Measurements from ENCODE around the gene CHST2.
"Not testable (repeated sequence)": the region's sequence is repeated elsewhere in the genome, so short reads cannot be mapped to it uniquely, and the experiment has no call there.

The CHST2 gene

GRCh38 chr3:143119009-143119914 lies at the start of gene CHST2:
Gene CHST2, plus strand, starts transcription at chr3:143119771. Its CDS starts 1,046 bp downstream, at chr3:143120817.
- peak; percentile 34 to 38 for DNase-seq (ENCODE audit: low read depth in 2 of 2)

GRCh38 chr3:143070977-143071551 lies 48.5 kb upstream of the CHST2 start:
- peak; percentile 31 to 45 for DNase-seq (ENCODE audit: low read depth in 2 of 2)

- DNase-seq (ENCODE audit: low read depth in 2 of 2), result no peak
These were observed 47.8 kb upstream of the CHST2 start for GRCh38 chr3:143071776-143072175.

DNA sequence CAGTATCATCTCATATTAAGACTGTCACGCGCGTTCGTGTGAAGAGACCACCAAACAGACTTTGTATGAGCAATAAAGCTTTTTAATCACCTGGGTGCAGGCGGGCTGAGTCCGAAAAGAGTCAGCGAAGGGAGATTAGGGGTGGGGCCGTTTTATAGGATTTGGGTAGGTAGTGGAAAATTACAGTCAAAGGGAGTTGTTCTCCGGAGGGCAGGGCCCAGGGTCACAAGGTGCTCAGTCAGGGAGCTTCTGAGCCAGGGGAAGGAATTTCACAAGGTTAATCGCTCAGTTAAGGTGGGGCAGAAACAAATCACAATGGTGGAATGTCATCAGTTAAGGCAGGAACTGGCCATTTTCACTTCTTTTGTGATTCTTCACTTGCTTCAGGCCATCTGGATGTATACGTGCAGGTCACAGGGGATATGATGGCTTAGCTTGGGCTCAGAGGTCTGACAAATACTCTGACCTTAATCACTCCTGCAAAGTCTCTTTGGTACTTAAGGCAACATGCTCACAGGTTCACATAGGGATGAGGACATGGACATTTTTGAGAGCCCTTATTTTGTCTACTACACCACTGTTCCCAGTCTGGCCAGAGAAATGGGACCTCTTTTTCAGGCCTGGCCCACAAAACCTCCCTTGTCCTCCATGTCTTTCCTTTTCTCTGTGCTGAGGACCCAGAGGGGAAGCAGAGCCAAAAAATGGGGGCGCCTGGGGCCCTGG lies 47.1 kb upstream of the CHST2 start:
- DNase-seq (ENCODE audit: low read depth in 2 of 2), result not testable (repeated sequence)

DNA sequence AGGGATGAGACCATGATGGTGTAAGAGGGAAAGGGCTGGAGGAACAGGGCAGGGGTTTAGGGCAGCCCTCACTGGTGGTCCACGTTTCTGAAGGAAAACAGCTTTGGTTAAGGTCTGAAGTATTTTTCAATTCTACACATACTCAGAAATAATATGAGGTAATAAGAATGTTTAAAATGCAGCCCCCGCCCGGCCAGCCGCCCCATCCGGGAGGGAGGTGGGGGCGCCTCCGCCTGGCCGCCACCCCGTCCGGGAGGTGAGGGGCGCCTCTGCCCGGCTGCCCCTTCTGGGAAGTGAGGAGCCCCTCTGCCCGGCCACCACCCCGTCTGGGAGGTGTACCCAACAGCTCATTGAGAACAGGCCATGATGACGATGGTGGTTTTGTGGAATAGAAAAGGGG lies 46.0 kb upstream of the CHST2 start:
- DNase-seq (ENCODE audit: low read depth in 2 of 2), result not testable (repeated sequence)

- DNase-seq (ENCODE audit: low read depth in 2 of 2), result not testable (repeated sequence)
These were observed 45.6 kb upstream of the CHST2 start for GRCh38 chr3:143073983-143074382.

DNA sequence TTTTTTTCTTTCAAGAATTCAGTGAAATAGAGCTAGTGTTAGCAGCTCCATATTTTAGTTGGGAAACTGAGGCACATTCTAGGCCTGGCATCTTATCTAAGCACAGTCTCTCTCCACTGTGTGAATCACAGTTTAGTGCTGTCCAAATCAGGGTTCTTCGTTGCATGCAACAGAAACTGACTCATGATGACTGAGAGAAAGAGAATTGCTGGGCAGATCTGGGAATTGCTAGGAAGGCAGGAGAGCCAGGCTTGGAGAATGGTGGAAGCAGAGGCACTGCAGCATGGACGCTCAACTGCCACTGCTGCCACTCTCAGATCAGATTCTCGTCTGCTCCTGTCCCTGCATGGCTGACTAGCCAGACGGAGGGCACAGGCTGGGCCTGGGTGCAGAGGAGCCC lies 40.7 kb upstream of the CHST2 start:
- no peak for DNase-seq (ENCODE audit: low read depth in 2 of 2)

GRCh38 chr3:143080196-143080595 lies 39.4 kb upstream of the CHST2 start:
- no peak for DNase-seq (ENCODE audit: low read depth in 2 of 2)

DNA sequence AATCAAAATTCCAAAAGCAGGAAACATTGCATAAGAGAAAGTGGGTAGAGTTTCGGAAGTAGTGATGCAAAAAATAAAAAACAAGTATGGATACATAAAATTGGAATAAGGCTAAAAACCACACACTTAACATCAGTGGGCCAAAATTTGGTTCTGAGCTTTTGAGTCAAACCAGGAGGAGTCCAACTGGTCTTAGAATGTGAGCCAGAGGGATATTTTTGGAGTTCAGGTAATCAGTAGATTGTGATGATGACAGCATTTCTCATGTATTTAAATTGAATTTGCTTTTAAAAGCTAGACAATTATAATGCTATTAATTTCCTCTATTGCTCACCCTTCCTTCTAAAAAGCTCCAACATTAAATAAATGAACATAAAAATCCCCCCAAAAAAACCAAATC lies 38.2 kb upstream of the CHST2 start:
- no peak for DNase-seq (ENCODE audit: low read depth in 2 of 2)

DNA sequence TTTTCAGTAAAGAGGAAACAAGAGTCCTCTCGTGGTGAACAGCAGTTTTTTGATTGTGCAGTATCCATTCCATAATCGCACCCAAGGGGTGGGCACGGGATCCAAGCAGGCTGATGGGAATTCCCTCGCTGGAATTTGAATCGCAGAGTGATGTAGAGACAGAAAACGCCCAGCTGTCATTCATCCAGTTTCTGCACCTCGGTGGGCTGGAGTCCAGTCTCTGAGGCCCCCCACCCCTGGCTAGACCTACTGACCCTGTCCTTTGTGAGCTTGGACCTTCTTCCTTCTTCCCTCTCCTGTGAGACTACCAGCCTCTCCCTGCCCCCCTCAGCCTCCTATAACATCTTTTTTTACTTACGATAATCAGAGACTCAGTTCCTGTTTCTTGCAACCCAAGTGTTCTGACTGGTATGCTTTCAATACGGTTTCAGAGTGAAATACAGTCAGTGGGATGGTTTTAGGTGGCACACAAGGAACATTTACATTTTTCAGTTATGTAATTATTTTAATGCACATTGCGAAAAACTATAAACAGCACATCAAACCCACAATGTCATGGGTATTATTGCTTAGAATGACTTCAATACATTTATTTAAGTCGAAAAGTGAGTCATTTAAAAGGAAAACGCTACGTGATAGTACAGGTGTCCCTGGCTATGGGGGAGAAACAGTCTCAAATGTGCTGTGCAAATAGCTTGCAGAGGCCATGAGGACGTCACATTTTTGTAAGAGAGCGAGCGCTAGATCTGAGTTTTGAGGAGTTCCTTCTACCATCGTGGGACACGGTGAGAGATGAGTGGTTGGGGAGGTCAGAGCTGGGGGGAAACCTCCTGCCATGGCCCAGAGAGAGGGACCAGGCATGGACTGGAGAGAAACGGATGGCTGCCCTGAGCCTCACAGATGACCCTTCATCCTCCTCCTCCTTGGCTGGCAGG lies 37.5 kb upstream of the CHST2 start:
- no peak for DNase-seq (ENCODE audit: low read depth in 2 of 2)

- DNase-seq (ENCODE audit: low read depth in 2 of 2), result no peak
These were observed 35.8 kb upstream of the CHST2 start for GRCh38 chr3:143083781-143084180.

DNA sequence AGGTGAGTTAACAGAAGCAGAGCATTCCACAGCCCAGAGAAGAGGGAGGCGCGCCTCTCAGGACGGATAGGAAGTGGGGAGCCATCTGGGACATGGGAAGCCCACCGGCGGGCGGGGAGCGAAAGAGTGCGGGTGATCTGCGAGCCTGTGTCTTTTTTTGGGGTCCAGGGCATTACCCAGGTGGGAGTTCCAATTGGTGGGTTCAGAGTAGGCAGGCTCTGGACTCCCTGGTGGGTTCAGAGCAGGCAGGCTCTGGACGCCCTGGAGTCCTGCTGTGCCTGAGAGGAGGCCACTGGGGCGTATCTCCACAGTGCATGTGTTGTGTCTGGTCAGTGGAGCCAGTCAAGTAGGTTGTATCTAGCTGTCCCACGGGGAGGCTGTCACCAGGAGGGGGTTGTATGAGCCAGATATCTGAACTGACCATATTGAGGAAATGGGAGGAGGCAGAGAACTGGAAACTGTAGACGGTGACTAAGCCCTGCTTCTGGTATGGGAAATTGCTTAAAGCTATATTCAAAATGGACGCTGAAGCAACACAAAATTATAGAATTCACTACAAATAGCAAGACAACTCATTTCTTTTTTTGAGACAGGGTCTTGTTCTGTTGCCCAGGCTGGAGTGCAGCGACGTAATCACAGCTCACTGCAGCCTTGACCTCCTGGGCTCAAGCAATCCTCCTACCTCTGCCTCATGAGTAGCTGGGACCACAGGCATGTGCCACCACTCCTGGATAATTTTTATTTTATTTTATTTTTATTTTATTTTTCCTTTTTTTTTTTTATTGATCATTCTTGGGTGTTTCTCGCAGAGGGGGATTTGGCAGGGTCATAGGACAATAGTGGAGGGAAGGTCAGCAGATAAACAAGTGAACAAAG lies 34.5 kb upstream of the CHST2 start:
- no peak for DNase-seq (ENCODE audit: low read depth in 2 of 2)

GRCh38 chr3:143088835-143089234 lies 30.7 kb upstream of the CHST2 start:
- no peak for DNase-seq (ENCODE audit: low read depth in 2 of 2)

- no peak for DNase-seq (ENCODE audit: low read depth in 2 of 2)
These were observed 29.6 kb upstream of the CHST2 start for GRCh38 chr3:143089965-143090364.

- no peak for DNase-seq (ENCODE audit: low read depth in 2 of 2)
These were observed 29.1 kb upstream of the CHST2 start for GRCh38 chr3:143090486-143090885.

GRCh38 chr3:143090976-143091837 lies 28.4 kb upstream of the CHST2 start:
- DNase-seq (ENCODE audit: low read depth in 2 of 2), result no peak

- no peak for DNase-seq (ENCODE audit: low read depth in 2 of 2)
These were observed 27.4 kb upstream of the CHST2 start for GRCh38 chr3:143092191-143092590.

- no peak for DNase-seq (ENCODE audit: low read depth in 2 of 2)
These were observed 23.8 kb upstream of the CHST2 start for GRCh38 chr3:143095813-143096212.

DNA sequence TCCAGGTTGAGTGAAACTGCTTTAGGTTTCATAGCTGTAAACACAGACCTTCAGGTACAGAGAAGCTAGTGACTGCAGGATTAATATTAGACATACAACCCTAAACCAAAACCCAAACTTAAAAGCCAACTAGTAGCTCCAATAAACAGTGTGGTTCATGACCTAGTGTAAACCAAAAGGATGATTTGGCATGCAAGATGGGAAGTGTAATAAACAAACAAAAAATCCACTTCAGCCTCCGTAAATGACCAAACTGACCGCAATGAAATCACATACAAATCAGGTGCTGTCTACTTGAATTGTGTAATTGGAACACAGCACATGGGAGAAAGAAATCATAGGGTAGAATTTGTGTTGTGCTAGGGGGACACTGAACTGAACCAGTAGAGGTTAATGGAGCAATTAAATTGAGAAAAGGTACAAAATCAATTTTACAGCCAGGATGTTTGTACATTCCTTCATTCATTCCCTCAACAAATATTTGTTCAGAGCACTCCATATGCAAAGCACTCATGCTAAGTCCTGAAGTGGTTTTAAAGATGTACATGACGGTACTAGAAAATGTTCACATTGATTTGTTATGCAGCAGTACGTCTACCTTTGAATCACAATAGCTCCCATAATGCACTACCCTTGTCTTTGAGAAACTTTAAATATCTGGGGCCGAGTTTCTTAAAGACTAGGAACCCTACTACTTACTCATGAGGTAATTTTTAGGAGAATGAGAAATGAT lies 21.4 kb upstream of the CHST2 start:
- DNase-seq (ENCODE audit: low read depth in 2 of 2), result no peak

Measured in fibroblast of skin of left biceps (primary cell).